Right atrium auricular region (tissue), 2 donors: ENCODE data around the gene GRM7. TPM values are rescaled to one million over a fixed set of nuclear protein-coding genes. Genes with fewer than 3 reads are reported as not detected.

Experiments used
- DNase-seq: peaks from one replicate; pipeline ENCODE4 v3.0.0-alpha.2; 2019; ENCODE audit warnings: low spot score
- H3K27ac ChIP-seq, 2 donors: fragments of 200-600 bp; sonication (generic); 1 replicate in 1 of 2; 2 replicates in 1 of 2; pipeline ENCODE4 v1.5.1; 2016 to 2019
- H3K27me3 ChIP-seq, 2 donors: fragments of 200-600 bp; sonication (generic); one replicate each; pipeline versions ENCODE4 v1.5.1 to v1.6.0; 2017 to 2019
- H3K36me3 ChIP-seq: fragments of 200-600 bp; sonication (generic); one replicate; pipeline ENCODE4 v1.5.1; 2016
- H3K4me1 ChIP-seq, 2 donors: fragments of 200-600 bp; sonication (generic); one replicate each; pipeline versions ENCODE4 v1.5.1 to v1.6.0; 2017 to 2019
- H3K4me3 ChIP-seq, 2 donors: fragments of 200-600 bp; sonication (generic); 1 replicate in 1 of 2; 2 replicates in 1 of 2; pipeline ENCODE4 v1.5.1; 2017 to 2019; ENCODE audit warnings: mild to moderate bottlenecking in 1 of 2, moderate library complexity in 1 of 2
- H3K9me3 ChIP-seq, 2 donors: fragments of 200-600 bp; sonication (generic); one replicate each; pipeline ENCODE4 v1.5.1; 2019
- total RNA-seq, 2 donors: library from RNA; depleted of rRNA; stranded (reverse); fragments of >200 nt; gene quantifications; one replicate each; pipeline ENCODE4 v1.1.0, GENCODE V29; 2016
- TF ChIP-seq, protein P1 (sequence below), 2 donors: fragments of 200-600 bp; sonication (generic); IDR thresholded peaks; one replicate each; pipeline ENCODE4 v1.5.1; 2019; ENCODE audit warnings: antibody characterized with exemption in 2 of 2

Gene GRM7
- total RNA-seq, 2 donors from 2014 or later: not detected

DNA sequence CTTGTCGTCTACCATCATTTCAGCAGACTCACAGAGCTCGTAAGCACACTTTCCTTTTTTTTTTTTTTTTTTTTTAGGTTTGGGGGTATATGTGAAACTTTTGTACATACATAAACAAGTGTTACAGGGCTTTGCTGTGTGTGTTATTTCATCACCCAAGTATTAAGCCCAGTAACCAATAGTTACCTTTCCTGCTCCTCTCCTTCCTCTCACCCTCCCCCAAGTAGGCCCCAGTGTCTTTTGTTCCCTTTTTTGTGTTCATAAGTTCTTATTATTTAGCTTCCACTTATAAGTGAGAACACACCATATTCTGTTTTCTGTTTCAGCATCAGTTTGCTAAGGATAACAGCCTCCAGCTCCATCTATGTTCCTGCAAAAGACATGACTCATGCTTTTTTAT lies 746.8 kb downstream of the GRM7 start:
- TF ChIP-seq, protein P1, sequence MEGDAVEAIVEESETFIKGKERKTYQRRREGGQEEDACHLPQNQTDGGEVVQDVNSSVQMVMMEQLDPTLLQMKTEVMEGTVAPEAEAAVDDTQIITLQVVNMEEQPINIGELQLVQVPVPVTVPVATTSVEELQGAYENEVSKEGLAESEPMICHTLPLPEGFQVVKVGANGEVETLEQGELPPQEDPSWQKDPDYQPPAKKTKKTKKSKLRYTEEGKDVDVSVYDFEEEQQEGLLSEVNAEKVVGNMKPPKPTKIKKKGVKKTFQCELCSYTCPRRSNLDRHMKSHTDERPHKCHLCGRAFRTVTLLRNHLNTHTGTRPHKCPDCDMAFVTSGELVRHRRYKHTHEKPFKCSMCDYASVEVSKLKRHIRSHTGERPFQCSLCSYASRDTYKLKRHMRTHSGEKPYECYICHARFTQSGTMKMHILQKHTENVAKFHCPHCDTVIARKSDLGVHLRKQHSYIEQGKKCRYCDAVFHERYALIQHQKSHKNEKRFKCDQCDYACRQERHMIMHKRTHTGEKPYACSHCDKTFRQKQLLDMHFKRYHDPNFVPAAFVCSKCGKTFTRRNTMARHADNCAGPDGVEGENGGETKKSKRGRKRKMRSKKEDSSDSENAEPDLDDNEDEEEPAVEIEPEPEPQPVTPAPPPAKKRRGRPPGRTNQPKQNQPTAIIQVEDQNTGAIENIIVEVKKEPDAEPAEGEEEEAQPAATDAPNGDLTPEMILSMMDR (IDR thresholded peaks at IDR 0.05): no peak
- Histone ChIP-seq H3K9me3 (no peaks in the 10 kb centered on the region), H3K4me3 (no peak overlapping the region), H3K4me1 (no peaks in the 10 kb centered on the region), H3K27ac (no peak overlapping the region), H3K36me3 (no peaks in the 10 kb centered on the region), H3K27me3 (no peaks in the 10 kb centered on the region)
- DNase-seq: no peak

DNA sequence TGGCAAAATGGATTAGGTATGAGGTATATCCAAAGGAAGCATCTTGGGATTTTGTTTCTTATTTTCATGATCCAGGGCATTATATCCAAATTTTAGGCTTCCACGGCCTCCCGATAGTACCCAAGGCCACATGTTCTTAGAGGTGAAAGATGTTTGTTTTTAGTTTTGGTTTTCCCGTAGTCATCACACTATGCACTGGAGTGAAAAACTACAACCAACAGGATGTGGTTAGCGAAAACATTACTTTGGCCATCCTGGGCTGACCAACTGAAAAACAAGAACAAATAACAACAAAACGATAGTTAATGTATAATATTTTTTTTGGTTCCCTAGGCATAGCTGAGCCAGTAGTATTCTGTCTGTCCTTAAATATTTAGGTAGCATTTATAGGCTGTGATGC lies 749.7 kb downstream of the GRM7 start:
- no peaks in the 10 kb centered on the region for H3K9me3 ChIP-seq

DNA sequence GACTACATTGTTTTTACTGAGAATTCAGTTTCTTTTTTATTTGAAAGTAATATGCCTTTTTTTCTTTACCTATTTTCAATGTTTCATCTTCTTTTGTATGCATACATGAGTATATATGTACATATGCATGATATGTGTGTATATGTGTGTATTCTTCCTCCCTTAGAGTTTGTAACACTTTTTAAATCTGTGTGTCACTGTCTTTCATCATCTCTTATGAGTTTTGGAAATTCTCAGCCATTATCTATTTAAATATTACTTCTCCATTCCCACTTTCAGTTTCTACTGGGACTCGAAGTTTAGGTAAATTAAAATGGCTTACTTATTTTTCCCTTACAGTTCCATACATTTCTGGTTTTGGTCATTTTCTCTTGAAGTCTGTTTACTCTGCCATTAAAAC lies 754.1 kb downstream of the GRM7 start:
- Histone ChIP-seq H3K27me3 (no peaks in the 10 kb centered on the region), H3K36me3 (no peaks in the 10 kb centered on the region), H3K27ac (no peak overlapping the region), H3K4me1 (no peaks in the 10 kb centered on the region), H3K4me3 (no peak overlapping the region), H3K9me3 (no peaks in the 10 kb centered on the region)
- TF ChIP-seq, protein P1 (IDR thresholded peaks at IDR 0.05): no peak
- no peak for DNase-seq

More for the DNA sequence above, 749.7 kb downstream of the GRM7 start:
- DNase-seq: no peak
- H3K27me3 ChIP-seq: no peaks in the 10 kb centered on the region
- no peaks in the 10 kb centered on the region for H3K36me3 ChIP-seq
- H3K4me1 ChIP-seq: no peaks in the 10 kb centered on the region
- TF ChIP-seq, protein P1 (IDR thresholded peaks at IDR 0.05): no peak
- no peak overlapping the region for H3K27ac ChIP-seq
- no peak overlapping the region for H3K4me3 ChIP-seq

DNA sequence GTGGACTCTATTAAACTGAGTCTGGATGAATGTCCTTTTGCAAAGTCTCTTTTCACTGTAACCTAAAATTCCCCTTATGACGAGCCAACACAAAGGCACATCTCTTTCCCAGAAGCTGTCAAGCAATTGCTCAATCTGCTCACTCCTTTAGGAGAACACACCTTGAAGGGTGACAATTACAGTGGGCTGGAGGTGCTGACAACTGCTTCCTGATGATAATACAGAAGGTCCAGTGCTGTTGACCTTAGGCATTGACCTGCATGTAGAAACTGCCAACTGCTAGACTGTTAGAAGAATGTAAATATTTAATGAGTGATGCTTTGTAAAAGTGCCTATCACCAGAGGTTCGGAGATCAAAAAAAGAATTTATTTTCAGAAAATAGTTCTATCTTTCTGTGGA lies 757.7 kb downstream of the GRM7 start:
- TF ChIP-seq, protein P1 (IDR thresholded peaks at IDR 0.05): no peak
- no peak for DNase-seq
- Histone ChIP-seq H3K4me1 (no peaks in the 10 kb centered on the region), H3K27ac (no peak overlapping the region), H3K4me3 (no peak overlapping the region), H3K9me3 (no peaks in the 10 kb centered on the region), H3K36me3 (no peaks in the 10 kb centered on the region), H3K27me3 (no peaks in the 10 kb centered on the region)

DNA sequence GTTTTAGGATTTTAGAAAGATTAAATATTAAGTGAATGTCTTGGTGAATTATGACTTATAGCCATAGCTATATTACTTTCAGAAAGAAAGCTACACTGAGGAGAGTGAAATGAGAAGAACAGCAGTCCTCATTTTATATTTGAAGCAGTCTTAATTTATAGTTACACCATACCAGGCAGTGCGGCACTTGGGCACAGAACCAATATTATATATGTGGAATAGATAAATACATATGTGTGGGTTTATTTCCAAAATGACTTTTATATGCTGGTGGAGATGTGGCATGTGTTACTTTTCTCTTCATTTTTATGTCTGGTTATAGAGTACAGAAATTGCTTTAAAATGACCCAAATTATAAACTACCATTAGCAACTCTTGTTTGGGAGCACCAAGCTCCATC lies 759.5 kb downstream of the GRM7 start:
- Histone ChIP-seq H3K4me1 (no peaks in the 10 kb centered on the region), H3K9me3 (no peaks in the 10 kb centered on the region), H3K36me3 (no peaks in the 10 kb centered on the region), H3K27ac (no peak overlapping the region), H3K27me3 (no peaks in the 10 kb centered on the region), H3K4me3 (no peak overlapping the region)
- no peak for DNase-seq
- TF ChIP-seq, protein P1 (IDR thresholded peaks at IDR 0.05): no peak

DNA sequence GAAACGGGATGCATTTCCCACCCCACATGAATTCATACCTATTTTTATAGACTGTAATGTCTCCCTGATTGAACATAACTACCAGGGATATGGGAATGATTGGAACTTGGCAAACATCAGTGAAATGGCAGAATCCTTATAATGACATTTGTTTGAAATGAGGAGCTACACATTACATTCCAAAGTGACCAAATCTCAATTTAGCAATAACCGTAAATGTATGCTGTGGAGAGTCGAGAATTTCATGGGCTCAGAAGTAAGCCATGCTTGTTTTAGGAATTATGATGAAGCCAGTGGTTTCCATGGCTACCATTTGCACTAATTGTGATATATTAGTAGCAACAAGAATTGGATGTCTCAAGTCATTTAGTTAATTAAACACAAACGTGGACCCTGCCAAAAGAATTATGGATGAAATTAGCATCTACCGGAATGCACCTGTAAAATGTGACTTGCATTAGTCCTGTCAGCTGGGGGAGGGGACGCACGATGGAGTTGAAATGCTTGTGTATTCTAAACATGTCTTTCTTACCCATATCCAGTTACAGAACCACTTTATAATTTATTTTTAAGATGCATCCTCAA lies 760.2 kb downstream of the GRM7 start:
- no peak overlapping the region for H3K4me3 ChIP-seq
- no peak overlapping the region for H3K27ac ChIP-seq
- no peak for DNase-seq
- TF ChIP-seq, protein P1 (IDR thresholded peaks at IDR 0.05): no peak
- H3K36me3 ChIP-seq: no peaks in the 10 kb centered on the region
- H3K9me3 ChIP-seq: no peaks in the 10 kb centered on the region
- no peaks in the 10 kb centered on the region for H3K4me1 ChIP-seq
- H3K27me3 ChIP-seq: no peaks in the 10 kb centered on the region
